SK-N-MC (cell line): ENCODE results near the gene LRP8.
A peak's percentile ranks its signal among the peaks of the same experiment; 100 is the strongest.

Experiments
- DNase-seq: peaks from one replicate; pipeline ENCODE4 v3.0.0-alpha.2; 2011; ENCODE audit warnings: low read depth, low spot score
- H3K27ac ChIP-seq: fragments of 200-600 bp; sonication (generic); 2 replicates; pipeline ENCODE4 v1.5.1; 2016; ENCODE audit warnings: mixed run types
- H3K36me3 ChIP-seq: fragments of 200-600 bp; sonication (generic); 2 replicates; pipeline ENCODE4 v1.6.1; 2017; ENCODE audit warnings: antibody characterized with exemption, low read length, mixed read lengths; ENCODE audit not compliant: insufficient read depth
- H3K4me3 ChIP-seq: fragments of 200-600 bp; sonication (generic); 2 replicates; pipeline ENCODE4 v1.5.1; 2016
- H3K9ac ChIP-seq: fragments of 200-600 bp; sonication (generic); 2 replicates; pipeline ENCODE4 v1.8.0; 2017; ENCODE audit warnings: mixed run types, mixed read lengths; ENCODE audit not compliant: insufficient read length
- H3K9me3 ChIP-seq: fragments of 200-600 bp; sonication (generic); 2 replicates; pipeline ENCODE4 v1.6.1; 2017; ENCODE audit warnings: low read depth, mild to moderate bottlenecking, antibody characterized with exemption, low read length, moderate library complexity, mixed read lengths
- EZH2 ChIP-seq: fragments of 200-600 bp; sonication (generic); IDR thresholded peaks from one replicate; pipeline ENCODE4 v1.6.1; 2017; ENCODE audit warnings: antibody characterized with exemption
- FOXP2 ChIP-seq: optimal IDR thresholded peaks from 2 replicates; pipeline ENCODE3; 2011; ENCODE audit warnings: mild to moderate bottlenecking, moderate library complexity; ENCODE audit not compliant: insufficient read depth; ENCODE audit errors: extremely low read length, control extremely low read depth
- POLR2AphosphoS5 ChIP-seq: IDR thresholded peaks from 2 replicates; pipeline ENCODE4 v1.6.1; 2012; ENCODE audit warnings: mild to moderate bottlenecking, low read depth, low read length, borderline replicate concordance

The LRP8 gene

GRCh38 chr1:53324728-53325297 lies 3.1 kb downstream of the LRP8 start:
- Histone ChIP-seq H3K4me3 (no peak overlapping the region), H3K9ac (peak overlapping the region; percentile 28), H3K27ac (0 out of 2 replicates have a peak overlapping the region, but pooled peaks have one; percentile 37), H3K9me3 (no peaks in the 10 kb centered on the region), H3K36me3 (peaks cover 45% of the 10 kb centered on the region)
- no peak for TF ChIP-seq POLR2AphosphoS5
- no peak for TF ChIP-seq EZH2
- no peak for TF ChIP-seq FOXP2
- DNase-seq: no peak

- H3K9ac ChIP-seq: no peak overlapping the region
- H3K27ac ChIP-seq: no peak overlapping the region
- peaks cover 45% of the 10 kb centered on the region for H3K36me3 ChIP-seq
- DNase-seq: no peak
- no peaks in the 10 kb centered on the region for H3K9me3 ChIP-seq
- no peak overlapping the region for H3K4me3 ChIP-seq
- TF ChIP-seq FOXP2 (no peak), EZH2 (no peak)
Observed at GRCh38 chr1:53324321-53324720, 3.5 kb downstream of the LRP8 start.

GRCh38 chr1:53323316-53323715 lies 4.6 kb downstream of the LRP8 start:
- no peak for TF ChIP-seq FOXP2
- no peak for TF ChIP-seq POLR2AphosphoS5
- TF ChIP-seq EZH2: no peak
- H3K4me3 ChIP-seq: no peak overlapping the region
- H3K27ac ChIP-seq: no peak overlapping the region
- peaks cover 45% of the 10 kb centered on the region for H3K36me3 ChIP-seq
- no peak overlapping the region for H3K9ac ChIP-seq
- DNase-seq: no peak
- no peaks in the 10 kb centered on the region for H3K9me3 ChIP-seq

GRCh38 chr1:53321776-53322602 lies 5.9 kb downstream of the LRP8 start:
- no peak overlapping the region for H3K27ac ChIP-seq
- no peak overlapping the region for H3K9ac ChIP-seq
- H3K9me3 ChIP-seq: no peaks in the 10 kb centered on the region
- DNase-seq: no peak
- no peak overlapping the region for H3K4me3 ChIP-seq
- no peak for TF ChIP-seq POLR2AphosphoS5
- TF ChIP-seq EZH2: no peak
- no peak for TF ChIP-seq FOXP2
- peaks cover 45% of the 10 kb centered on the region for H3K36me3 ChIP-seq

GRCh38 chr1:53321366-53321765 lies 6.5 kb downstream of the LRP8 start:
- H3K9ac ChIP-seq: no peak overlapping the region

GRCh38 chr1:53320646-53321045 lies 7.2 kb downstream of the LRP8 start:
- no peak overlapping the region for H3K9ac ChIP-seq
- peaks cover 44% of the 10 kb centered on the region for H3K36me3 ChIP-seq
- no peak overlapping the region for H3K27ac ChIP-seq
- TF ChIP-seq EZH2: no peak
- TF ChIP-seq POLR2AphosphoS5: no peak
- no peak for TF ChIP-seq FOXP2
- H3K4me3 ChIP-seq: no peak overlapping the region
- H3K9me3 ChIP-seq: no peaks in the 10 kb centered on the region
- no peak for DNase-seq

More at GRCh38 chr1:53321366-53321765, 6.5 kb downstream of the LRP8 start:
- Histone ChIP-seq H3K9me3 (no peaks in the 10 kb centered on the region), H3K36me3 (peaks cover 45% of the 10 kb centered on the region), H3K4me3 (no peak overlapping the region), H3K27ac (no peak overlapping the region)
- DNase-seq: no peak
- no peak for TF ChIP-seq EZH2
- no peak for TF ChIP-seq FOXP2
- TF ChIP-seq POLR2AphosphoS5: no peak

GRCh38 chr1:53319296-53320101 lies 8.4 kb downstream of the LRP8 start:
- no peak for TF ChIP-seq EZH2
- Histone ChIP-seq H3K36me3 (peaks cover 33% of the 10 kb centered on the region), H3K9me3 (no peaks in the 10 kb centered on the region), H3K9ac (no peak overlapping the region), H3K4me3 (no peak overlapping the region), H3K27ac (no peak overlapping the region)
- DNase-seq: no peak

GRCh38 chr1:53317646-53318539 lies 10.0 kb downstream of the LRP8 start:
- Histone ChIP-seq H3K9me3 (no peaks in the 10 kb centered on the region), H3K36me3 (peaks cover 20% of the 10 kb centered on the region; the same call in 1 of the 2 replicates), H3K27ac (no peak overlapping the region), H3K9ac (no peak overlapping the region), H3K4me3 (no peak overlapping the region)
- TF ChIP-seq POLR2AphosphoS5: no peak
- no peak for TF ChIP-seq FOXP2
- TF ChIP-seq EZH2: no peak
- DNase-seq: no peak
